ENCODE results near the gene DOCK10.

The DOCK10 gene

DNA sequence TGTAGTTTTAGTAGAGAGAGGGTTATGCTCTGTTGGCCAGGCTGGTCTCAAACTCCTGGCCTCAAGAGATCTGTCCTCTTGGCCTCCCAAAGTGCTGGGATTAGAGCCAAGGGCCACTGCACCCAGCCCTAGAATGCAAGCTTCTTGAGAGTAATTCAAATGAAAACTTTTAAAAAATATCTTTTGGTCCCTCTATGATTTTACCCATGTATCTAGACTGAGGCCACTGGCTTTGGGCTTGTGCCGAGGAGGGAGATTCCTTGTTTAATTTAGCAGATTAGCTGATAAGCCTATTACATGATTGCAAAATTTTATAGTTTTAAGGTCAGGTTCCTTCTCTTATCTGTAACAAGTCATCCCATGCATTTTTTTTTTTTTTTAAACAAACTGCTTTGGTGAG lies 266.6 kb downstream of the DOCK10 start:
- TF ChIP-seq NFIC (IDR thresholded peaks at IDR 0.05) = no peak
- TF ChIP-seq, protein P1, sequence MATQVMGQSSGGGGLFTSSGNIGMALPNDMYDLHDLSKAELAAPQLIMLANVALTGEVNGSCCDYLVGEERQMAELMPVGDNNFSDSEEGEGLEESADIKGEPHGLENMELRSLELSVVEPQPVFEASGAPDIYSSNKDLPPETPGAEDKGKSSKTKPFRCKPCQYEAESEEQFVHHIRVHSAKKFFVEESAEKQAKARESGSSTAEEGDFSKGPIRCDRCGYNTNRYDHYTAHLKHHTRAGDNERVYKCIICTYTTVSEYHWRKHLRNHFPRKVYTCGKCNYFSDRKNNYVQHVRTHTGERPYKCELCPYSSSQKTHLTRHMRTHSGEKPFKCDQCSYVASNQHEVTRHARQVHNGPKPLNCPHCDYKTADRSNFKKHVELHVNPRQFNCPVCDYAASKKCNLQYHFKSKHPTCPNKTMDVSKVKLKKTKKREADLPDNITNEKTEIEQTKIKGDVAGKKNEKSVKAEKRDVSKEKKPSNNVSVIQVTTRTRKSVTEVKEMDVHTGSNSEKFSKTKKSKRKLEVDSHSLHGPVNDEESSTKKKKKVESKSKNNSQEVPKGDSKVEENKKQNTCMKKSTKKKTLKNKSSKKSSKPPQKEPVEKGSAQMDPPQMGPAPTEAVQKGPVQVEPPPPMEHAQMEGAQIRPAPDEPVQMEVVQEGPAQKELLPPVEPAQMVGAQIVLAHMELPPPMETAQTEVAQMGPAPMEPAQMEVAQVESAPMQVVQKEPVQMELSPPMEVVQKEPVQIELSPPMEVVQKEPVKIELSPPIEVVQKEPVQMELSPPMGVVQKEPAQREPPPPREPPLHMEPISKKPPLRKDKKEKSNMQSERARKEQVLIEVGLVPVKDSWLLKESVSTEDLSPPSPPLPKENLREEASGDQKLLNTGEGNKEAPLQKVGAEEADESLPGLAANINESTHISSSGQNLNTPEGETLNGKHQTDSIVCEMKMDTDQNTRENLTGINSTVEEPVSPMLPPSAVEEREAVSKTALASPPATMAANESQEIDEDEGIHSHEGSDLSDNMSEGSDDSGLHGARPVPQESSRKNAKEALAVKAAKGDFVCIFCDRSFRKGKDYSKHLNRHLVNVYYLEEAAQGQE (IDR thresholded peaks at IDR 0.05; ENCODE audit: low read depth) = no peak
- TF ChIP-seq FOXM1 (IDR thresholded peaks at IDR 0.05; ENCODE audit: borderline replicate concordance, low read depth) = no peak
- no peak for TF ChIP-seq YY1 (IDR thresholded peaks at IDR 0.05; ENCODE audit: low read depth)
- no peak for TF ChIP-seq USF1 (IDR thresholded peaks at IDR 0.05)
- no peak for TF ChIP-seq CEBPB (IDR thresholded peaks at IDR 0.05)
- TF ChIP-seq ZBTB7A (IDR thresholded peaks at IDR 0.05; ENCODE audit: low read depth) = no peak
- TF ChIP-seq EP300 (IDR thresholded peaks at IDR 0.05; ENCODE audit: borderline replicate concordance) = no peak
- TF ChIP-seq TAF1 (IDR thresholded peaks at IDR 0.05; ENCODE audit: low read depth) = no peak
- no peak for TF ChIP-seq TEAD4 (IDR thresholded peaks at IDR 0.05)
- TF ChIP-seq TCF12 (IDR thresholded peaks at IDR 0.05; ENCODE audit: low read depth) = no peak
- TF ChIP-seq CREB1 (IDR thresholded peaks at IDR 0.05; ENCODE audit: low read depth) = no peak
- no peak for TF ChIP-seq RAD21 (IDR thresholded peaks at IDR 0.05; ENCODE audit: low read depth)
- TF ChIP-seq MAX (IDR thresholded peaks at IDR 0.05) = no peak
- no peak for TF ChIP-seq EGR1 (IDR thresholded peaks at IDR 0.05)

DNA sequence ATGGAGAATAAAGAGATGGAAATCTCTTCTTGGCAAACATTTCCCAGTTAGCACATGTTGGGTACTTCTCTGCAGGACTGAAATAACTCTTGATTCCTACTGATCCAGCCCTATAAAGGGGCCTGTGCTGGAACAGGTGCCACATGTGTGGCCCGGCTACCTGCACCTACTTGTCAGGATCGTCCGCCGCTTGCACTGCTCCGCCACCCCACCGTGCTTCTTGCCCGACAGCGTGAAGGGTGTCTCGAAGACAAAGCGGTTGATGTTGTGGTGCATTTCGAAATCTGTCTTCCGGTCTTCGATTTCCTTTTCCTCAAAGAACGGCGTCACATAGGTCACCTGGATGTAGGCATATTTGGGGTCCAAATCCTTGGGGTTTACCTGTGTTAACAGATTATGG lies 267.5 kb downstream of the DOCK10 start:
- TF ChIP-seq FOXM1 (IDR thresholded peaks at IDR 0.05; ENCODE audit: borderline replicate concordance, low read depth) (no peak), USF1 (IDR thresholded peaks at IDR 0.05) (no peak), CEBPB (IDR thresholded peaks at IDR 0.05) (no peak), YY1 (IDR thresholded peaks at IDR 0.05; ENCODE audit: low read depth) (no peak), CREB1 (IDR thresholded peaks at IDR 0.05; ENCODE audit: low read depth) (no peak), TEAD4 (IDR thresholded peaks at IDR 0.05) (no peak), MAX (IDR thresholded peaks at IDR 0.05) (no peak), RAD21 (IDR thresholded peaks at IDR 0.05; ENCODE audit: low read depth) (no peak), EP300 (IDR thresholded peaks at IDR 0.05; ENCODE audit: borderline replicate concordance) (no peak), TCF12 (IDR thresholded peaks at IDR 0.05; ENCODE audit: low read depth) (no peak), NFIC (IDR thresholded peaks at IDR 0.05) (no peak), EGR1 (IDR thresholded peaks at IDR 0.05) (no peak), TAF1 (IDR thresholded peaks at IDR 0.05; ENCODE audit: low read depth) (no peak), ZBTB7A (IDR thresholded peaks at IDR 0.05; ENCODE audit: low read depth) (no peak)
- TF ChIP-seq, protein P1 (IDR thresholded peaks at IDR 0.05; ENCODE audit: low read depth) = no peak

GRCh38 chr2:224772494-224772893 lies 269.8 kb downstream of the DOCK10 start:
- TF ChIP-seq CREB1 (IDR thresholded peaks at IDR 0.05; ENCODE audit: low read depth) (no peak), CEBPB (IDR thresholded peaks at IDR 0.05) (no peak), NFIC (IDR thresholded peaks at IDR 0.05) (no peak), EGR1 (IDR thresholded peaks at IDR 0.05) (no peak), FOXM1 (IDR thresholded peaks at IDR 0.05; ENCODE audit: borderline replicate concordance, low read depth) (no peak), TCF12 (IDR thresholded peaks at IDR 0.05; ENCODE audit: low read depth) (no peak), TEAD4 (IDR thresholded peaks at IDR 0.05) (no peak), ZBTB7A (IDR thresholded peaks at IDR 0.05; ENCODE audit: low read depth) (no peak), MAX (IDR thresholded peaks at IDR 0.05) (no peak)

- TF ChIP-seq CEBPB (IDR thresholded peaks at IDR 0.05) = no peak
- TF ChIP-seq FOXM1 (IDR thresholded peaks at IDR 0.05; ENCODE audit: borderline replicate concordance, low read depth) = no peak
- no peak for TF ChIP-seq TCF12 (IDR thresholded peaks at IDR 0.05; ENCODE audit: low read depth)
- TF ChIP-seq CREB1 (IDR thresholded peaks at IDR 0.05; ENCODE audit: low read depth) = no peak
- no peak for TF ChIP-seq TEAD4 (IDR thresholded peaks at IDR 0.05)
- no peak for TF ChIP-seq TAF1 (IDR thresholded peaks at IDR 0.05; ENCODE audit: low read depth)
- no peak for TF ChIP-seq USF1 (IDR thresholded peaks at IDR 0.05)
- no peak for TF ChIP-seq MAX (IDR thresholded peaks at IDR 0.05)
- no peak for TF ChIP-seq ZBTB7A (IDR thresholded peaks at IDR 0.05; ENCODE audit: low read depth)
- no peak for TF ChIP-seq NFIC (IDR thresholded peaks at IDR 0.05)
- TF ChIP-seq EGR1 (IDR thresholded peaks at IDR 0.05) = no peak
- no peak for TF ChIP-seq RAD21 (IDR thresholded peaks at IDR 0.05; ENCODE audit: low read depth)
Measured at GRCh38 chr2:224769489-224769888, 272.8 kb downstream of the DOCK10 start.

All from Ishikawa (cell line).